Choroid plexus epithelial cell (primary cell): Measurements from ENCODE around the gene CYB561D2.
A peak's percentile ranks its signal among the peaks of the same experiment; 100 is the strongest.
"Not testable (repeated sequence)": the region's sequence is repeated elsewhere in the genome, so short reads cannot be mapped to it uniquely, and the experiment has no call there.

Experiments
- DNase-seq: peaks from one replicate; pipeline ENCODE4 v3.0.0-alpha.2; 2010; ENCODE audit warnings: low read depth
- H3K4me3 ChIP-seq: 2 replicates; pipeline ENCODE4 v1.5.1; 2011; ENCODE audit warnings: low read depth, mild to moderate bottlenecking, control low read depth, low read length, moderate library complexity
- CTCF ChIP-seq: conservative IDR thresholded peaks from 2 replicates; pipeline ENCODE4 v1.5.1; 2011; ENCODE audit warnings: low read depth, mild to moderate bottlenecking, control low read depth, inconsistent platforms, low read length, moderate library complexity

CYB561D2 gene

GRCh38 chr3:50350527-50351322, at the start of gene CYB561D2, which contains the start of gene NPRL2:
Gene CYB561D2 (plus strand): TSS chr3:50350862. CDS start chr3:50351434, 572 bp downstream.
Gene NPRL2 (minus strand): TSS chr3:50350775. CDS start chr3:50350652, 123 bp downstream.
- peak; percentile 92 for DNase-seq
- no peak for TF ChIP-seq CTCF
- H3K4me3 ChIP-seq, result peak within 1 kb of the TSS; percentile 99

- DNase-seq, result no peak
- H3K4me3 ChIP-seq, result no peak overlapping the region
Observed at GRCh38 chr3:50302095-50303012, 48.3 kb upstream of the CYB561D2 start.

GRCh38 chr3:50303013-50303815, 47.4 kb upstream of the CYB561D2 start, which contains the start of gene HYAL1:
Gene HYAL1 (minus strand): TSS chr3:50303574. CDS start chr3:50302956, 618 bp downstream.
- no peak within 1 kb of the TSS for H3K4me3 ChIP-seq
- DNase-seq, result no peak
- peak; percentile 5 for TF ChIP-seq CTCF

More at GRCh38 chr3:50302095-50303012, 48.3 kb upstream of the CYB561D2 start:
- TF ChIP-seq CTCF, result no peak

GRCh38 chr3:50304601-50305000, 46.1 kb upstream of the CYB561D2 start:
- no peak for DNase-seq
- no peak overlapping the region for H3K4me3 ChIP-seq
- TF ChIP-seq CTCF, result no peak

GRCh38 chr3:50312041-50312440, 38.6 kb upstream of the CYB561D2 start:
- DNase-seq, H3K4me3 ChIP-seq: not testable (repeated sequence)

GRCh38 chr3:50314342-50314741, 36.3 kb upstream of the CYB561D2 start:
- no peak for TF ChIP-seq CTCF
- DNase-seq, result no peak

More at GRCh38 chr3:50314342-50314741, 36.3 kb upstream of the CYB561D2 start:
- no peak overlapping the region for H3K4me3 ChIP-seq
